ENCODE results near the gene TCERG1L. TPM values are rescaled to one million over a fixed set of nuclear protein-coding genes. Genes with fewer than 3 reads are reported as not detected.

Gene TCERG1L
- total and polyA plus RNA-seq, 11 donors: 0.11 to 0.25 TPM; not detected in 9

- intact Hi-C loops (cut with DNase I): no loop called here
- WGBS, 4 donors: 83 to 91% (median 88%) methylated on average over 11 to 14 of the region's 14 CpGs
- TF ChIP-seq POLR2A (IDR thresholded peaks at IDR 0.05): no peak
- TF ChIP-seq CTCF (IDR thresholded peaks at IDR 0.05): no peak
Measured at GRCh38 chr10:131266936-131267813, 44.3 kb downstream of the TCERG1L start.

GRCh38 chr10:131264110-131264788 lies 47.3 kb downstream of the TCERG1L start:
- Histone ChIP-seq H3K4me3 (no peak overlapping the region), H3K27me3 (peaks cover 0 to 26% (median 0%) of the 10 kb centered on the region in 9 donors), H3K27ac (no peak overlapping the region), H3K4me1 (no peaks in the 10 kb centered on the region), H3K9me3 (peaks cover 0 to 8% (median 0%) of the 10 kb centered on the region in 12 donors), H3K36me3 (no peaks in the 10 kb centered on the region)
- DNase-seq (no peak), ATAC-seq (no peak)
- WGBS, 4 donors: 76 to 82% (median 80%) methylated on average over 9 to 11 of the region's 11 CpGs
- intact Hi-C loops (cut with DNase I): no loop called here
- TF ChIP-seq CTCF (IDR thresholded peaks at IDR 0.05) (no peak), POLR2A (IDR thresholded peaks at IDR 0.05) (no peak)

More at GRCh38 chr10:131266936-131267813, 44.3 kb downstream of the TCERG1L start:
- DNase-seq: no peak
- H3K4me1 ChIP-seq: no peaks in the 10 kb centered on the region
- H3K9me3 ChIP-seq: peaks cover 0 to 8% (median 0%) of the 10 kb centered on the region in 12 donors
- no peak overlapping the region for H3K4me3 ChIP-seq
- peak in 1 of 4 donors; percentile 37 for ATAC-seq
- H3K36me3 ChIP-seq: no peaks in the 10 kb centered on the region
- peaks cover 0 to 31% (median 8%) of the 10 kb centered on the region in 9 donors for H3K27me3 ChIP-seq
- no peak overlapping the region for H3K27ac ChIP-seq

DNA sequence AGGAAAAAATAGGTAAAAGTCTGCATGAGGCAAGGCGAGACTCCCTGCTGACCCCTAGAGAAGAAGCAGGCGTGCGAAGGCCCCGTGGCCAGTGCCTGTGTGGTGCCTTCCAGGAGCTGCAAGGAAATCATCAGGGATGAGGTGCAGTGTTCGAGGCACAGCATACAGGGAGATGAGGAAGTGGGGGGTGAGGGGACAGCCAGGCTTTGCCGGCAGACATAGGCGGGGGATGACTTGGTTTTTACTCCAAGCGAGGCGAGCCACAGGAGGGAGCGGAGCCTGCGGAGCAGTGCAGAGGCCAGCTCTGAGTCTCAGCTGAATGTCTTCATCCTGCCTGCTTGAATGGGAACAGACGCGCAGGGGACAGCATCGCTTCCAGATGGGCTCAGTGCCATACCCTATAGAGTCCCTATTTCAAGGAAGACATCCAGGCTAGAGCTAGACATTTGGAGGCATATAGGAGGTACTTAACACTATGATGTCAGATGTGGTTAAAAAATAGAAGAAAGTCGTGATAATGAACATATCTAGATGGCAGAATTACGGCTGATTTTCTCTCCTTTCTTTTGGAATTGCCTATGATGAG lies 49.5 kb downstream of the TCERG1L start:
- Histone ChIP-seq H3K27me3 (peaks cover 0 to 25% (median 0%) of the 10 kb centered on the region in 9 donors), H3K36me3 (no peaks in the 10 kb centered on the region)
- 69 to 74% (median 72%) methylated on average over 16 of the region's 16 CpGs for WGBS, 4 donors

More for the DNA sequence above, 49.5 kb downstream of the TCERG1L start:
- no peak overlapping the region for H3K4me3 ChIP-seq
- intact Hi-C loops (cut with DNase I): no loop called here
- no peaks in the 10 kb centered on the region for H3K9me3 ChIP-seq
- DNase-seq (no peak), ATAC-seq (no peak)
- TF ChIP-seq CTCF (IDR thresholded peaks at IDR 0.05) (no peak), POLR2A (IDR thresholded peaks at IDR 0.05) (no peak)
- H3K4me1 ChIP-seq: no peaks in the 10 kb centered on the region
- H3K27ac ChIP-seq: no peak overlapping the region
